GM18498 (cell line): ENCODE data around the gene FOXP1.

Source experiments
- ATAC-seq: cut with Tn5 transposase; IDR thresholded peaks from one replicate; pipeline ENCODE4 v1.9.1; 2021; ENCODE audit warnings: mild to moderate bottlenecking, moderate library complexity; ENCODE audit not compliant: unreplicated experiment

Gene FOXP1

GRCh38 chr3:71120012-71120411, 463.5 kb downstream of the FOXP1 start:
- no peak for ATAC-seq

GRCh38 chr3:71119171-71119570, 464.4 kb downstream of the FOXP1 start:
- no peak for ATAC-seq

- no peak for ATAC-seq
Observed at GRCh38 chr3:71118436-71118835, 465.1 kb downstream of the FOXP1 start.

GRCh38 chr3:71117572-71118247, 465.8 kb downstream of the FOXP1 start:
- no peak for ATAC-seq

- no peak for ATAC-seq
Observed at GRCh38 chr3:71114610-71115009, 468.9 kb downstream of the FOXP1 start.

- no peak for ATAC-seq
Observed at GRCh38 chr3:71112576-71112975, 471.0 kb downstream of the FOXP1 start.

GRCh38 chr3:71111784-71112440, 471.6 kb downstream of the FOXP1 start:
- no peak for ATAC-seq

- no peak for ATAC-seq
Observed at GRCh38 chr3:71110385-71111222, 472.9 kb downstream of the FOXP1 start.

- ATAC-seq = no peak
Observed at GRCh38 chr3:71109977-71110285, 473.6 kb downstream of the FOXP1 start.

- no peak for ATAC-seq
Observed at GRCh38 chr3:71109241-71109976, 474.1 kb downstream of the FOXP1 start.

- no peak for ATAC-seq
Observed at GRCh38 chr3:71107926-71108325, 475.6 kb downstream of the FOXP1 start.

GRCh38 chr3:71104976-71105375, 478.6 kb downstream of the FOXP1 start:
- no peak for ATAC-seq

GRCh38 chr3:71104556-71104955, 479.0 kb downstream of the FOXP1 start:
- no peak for ATAC-seq

- ATAC-seq = no peak
Observed at GRCh38 chr3:71104121-71104541, 479.4 kb downstream of the FOXP1 start.

- ATAC-seq = no peak
Observed at GRCh38 chr3:71103430-71103921, 480.1 kb downstream of the FOXP1 start.

GRCh38 chr3:71102111-71102983, 481.2 kb downstream of the FOXP1 start:
- no peak for ATAC-seq

- ATAC-seq = no peak
Observed at GRCh38 chr3:71101626-71102025, 481.9 kb downstream of the FOXP1 start.

- no peak for ATAC-seq
Observed at GRCh38 chr3:71101014-71101413, 482.5 kb downstream of the FOXP1 start.

GRCh38 chr3:71099997-71100719, 483.4 kb downstream of the FOXP1 start:
- no peak for ATAC-seq
